ENCODE results near the gene TAB2. TPM values are rescaled to one million over a fixed set of nuclear protein-coding genes. Genes with fewer than 3 reads are reported as not detected.

The TAB2 gene
- total and polyA plus RNA-seq, 2 of the 8 experiments (the other 6 are each of a cell fraction or from before 2014, with no cell fraction given) = 40.4 to 63.0 TPM

GRCh38 chr6:149453597-149454345 is 136.3 kb downstream of the TAB2 start (continued):
- TF ChIP-seq E2F6 (IDR thresholded peaks at IDR 0.05) = no peak
- no peak for TF ChIP-seq ZNF274 (IDR thresholded peaks at IDR 0.05; ENCODE audit: borderline replicate concordance, extremely low read depth, low read length)
- no peak for TF ChIP-seq SUZ12 (IDR thresholded peaks at IDR 0.05; ENCODE audit: low read length)
- no peak for TF ChIP-seq POLR2A (IDR thresholded peaks at IDR 0.05; ENCODE audit: control extremely low read depth in 1 of 2, low read depth in 2 of 2, low read length in 2 of 2)
- no peak for TF ChIP-seq SIN3A (conservative IDR thresholded peaks at IDR 0.05 in 1 of 2, IDR thresholded peaks at IDR 0.05 in 1 of 2; ENCODE audit: low read depth in 1 of 2, low read length in 2 of 2)
- no peak for TF ChIP-seq KDM5A (IDR thresholded peaks at IDR 0.05; ENCODE audit: low read length)
- no peak for TF ChIP-seq CREB1 (IDR thresholded peaks at IDR 0.05)
- TF ChIP-seq NRF1 (IDR thresholded peaks at IDR 0.05; ENCODE audit: low read depth, low read length) = no peak
- TF ChIP-seq EP300 (IDR thresholded peaks at IDR 0.05; ENCODE audit: borderline replicate concordance in 1 of 2, low read depth in 2 of 2, low read length in 2 of 2) = no peak
